Liver (tissue), 9 donors: Measurements from ENCODE around the gene MRPL21. TPM values are rescaled to one million over a fixed set of nuclear protein-coding genes. Genes with fewer than 3 reads are reported as not detected.

Source experiments
- DNase-seq: peaks from one replicate; pipeline ENCODE4 v3.0.0-alpha.2; 2017; ENCODE audit warnings: low spot score
- H3K27ac ChIP-seq, 2 donors: one replicate each; pipeline ENCODE4 v1.7.0; 2013; ENCODE audit warnings: inconsistent platforms in 2 of 2, low read length in 2 of 2, control low read depth in 1 of 2, low read depth in 1 of 2, mild to moderate bottlenecking in 1 of 2
- H3K27me3 ChIP-seq, 4 donors: one replicate each; pipeline versions ENCODE4 v1.6.1 to v1.7.0; 2013; ENCODE audit warnings: low read length in 3 of 4, inconsistent platforms in 1 of 4, mild to moderate bottlenecking in 1 of 4, moderate library complexity in 1 of 4; ENCODE audit not compliant: control insufficient read depth in 4 of 4, insufficient read depth in 4 of 4
- H3K36me3 ChIP-seq, 4 donors: one replicate each; pipeline versions ENCODE4 v1.6.1 to v1.7.0; 2013; ENCODE audit warnings: low read length in 3 of 4, mild to moderate bottlenecking in 3 of 4, low read depth in 1 of 4, moderate library complexity in 1 of 4; ENCODE audit not compliant: control insufficient read depth in 4 of 4, insufficient read depth in 3 of 4
- H3K4me1 ChIP-seq, 4 donors: one replicate each; pipeline versions ENCODE4 v1.6.1 to v1.7.0; 2013; ENCODE audit warnings: low read length in 3 of 4, mild to moderate bottlenecking in 3 of 4, moderate library complexity in 1 of 4; ENCODE audit not compliant: control insufficient read depth in 4 of 4, insufficient read depth in 4 of 4
- H3K4me3 ChIP-seq, 3 donors: one replicate each; pipeline versions ENCODE4 v1.6.1 to v1.7.0; 2013; ENCODE audit warnings: low read length in 3 of 3, control low read depth in 1 of 3, low read depth in 1 of 3, mild to moderate bottlenecking in 1 of 3
- H3K9ac ChIP-seq, 2 donors: one replicate each; pipeline ENCODE4 v1.7.0; 2013; ENCODE audit warnings: low read length in 2 of 2, mild to moderate bottlenecking in 2 of 2, moderate library complexity in 2 of 2, control low read depth in 1 of 2, low read depth in 1 of 2
- H3K9me3 ChIP-seq, 4 donors: one replicate each; pipeline versions ENCODE4 v1.6.1 to v1.7.0; 2013; ENCODE audit warnings: low read length in 3 of 4; ENCODE audit not compliant: control insufficient read depth in 4 of 4
- EGR1 ChIP-seq, 2 donors: IDR thresholded peaks; 2 replicates each; pipeline ENCODE4 v1.6.1; 2016 to 2018; ENCODE audit warnings: antibody characterized with exemption in 2 of 2, low read depth in 2 of 2
- FOXA1 ChIP-seq: IDR thresholded peaks from 2 replicates; pipeline ENCODE4 v1.6.1; 2016; ENCODE audit warnings: antibody characterized with exemption
- FOXA2 ChIP-seq: IDR thresholded peaks from 2 replicates; pipeline ENCODE4 v1.6.1; 2016; ENCODE audit warnings: antibody characterized with exemption
- GABPA ChIP-seq, 2 donors: IDR thresholded peaks in 1 of 2; conservative IDR thresholded peaks in 1 of 2; 2 replicates each; pipeline ENCODE4 v1.6.1; 2016; ENCODE audit warnings: antibody characterized with exemption in 2 of 2, mild to moderate bottlenecking in 1 of 2, moderate library complexity in 1 of 2
- HNF4A ChIP-seq, 2 donors: conservative IDR thresholded peaks; 2 replicates each; pipeline ENCODE4 v1.6.1; 2016; ENCODE audit warnings: antibody characterized with exemption in 2 of 2, mild to moderate bottlenecking in 2 of 2
- HNF4G ChIP-seq: IDR thresholded peaks from 2 replicates; pipeline ENCODE4 v1.6.1; 2016; ENCODE audit warnings: antibody characterized with exemption
- JUND ChIP-seq, 2 donors: IDR thresholded peaks; 2 replicates each; pipeline ENCODE4 v1.6.1; 2016; ENCODE audit warnings: antibody characterized with exemption in 2 of 2
- NR2F2 ChIP-seq: IDR thresholded peaks from 2 replicates; pipeline ENCODE4 v1.6.1; 2016; ENCODE audit warnings: antibody characterized with exemption
- RAD21 ChIP-seq, 2 donors: IDR thresholded peaks; 2 replicates each; pipeline ENCODE4 v1.6.1; 2016; ENCODE audit warnings: antibody characterized with exemption in 2 of 2, mild to moderate bottlenecking in 2 of 2
- RXRA ChIP-seq, 2 donors: IDR thresholded peaks; 2 replicates each; pipeline ENCODE4 v1.6.1; 2017 to 2018; ENCODE audit warnings: antibody characterized with exemption in 2 of 2, mild to moderate bottlenecking in 1 of 2
- SP1 ChIP-seq: IDR thresholded peaks from 2 replicates; pipeline ENCODE4 v1.6.1; 2018; ENCODE audit warnings: antibody characterized with exemption, mild to moderate bottlenecking
- TAF1 ChIP-seq: conservative IDR thresholded peaks from 2 replicates; pipeline ENCODE4 v1.6.1; 2016; ENCODE audit warnings: antibody characterized with exemption, mild to moderate bottlenecking
- YY1 ChIP-seq: IDR thresholded peaks from 2 replicates; pipeline ENCODE4 v1.6.1; 2016; ENCODE audit warnings: antibody characterized with exemption, mild to moderate bottlenecking
- WGBS: extraction: QIAGEN DNeasy Blood & Tissue Kit; methylation state at CpG from one replicate; pipeline ENCODE4 v1.1.7; 2013; 5-methylcytosine and 5-hydroxymethylcytosine counted together
- polyA plus RNA-seq, 2 donors: library from polyadenylated mRNA; stranded (reverse) in 1 of 2; unstranded in 1 of 2; fragments of 200-250 nt in 1 of 2; fragments of >200 nt in 1 of 2; fragmentation: Nextera tagmentation in 1 of 2; extraction: Ambion mirVana in 1 of 2; gene quantifications; one replicate each; pipeline versions ENCODE4 v1.2.1 to v1.2.3, GENCODE V29; 2013 to 2015
- total RNA-seq, 2 donors: library from RNA; depleted of rRNA; stranded (reverse); fragments of >200 nt; gene quantifications; one replicate each; pipeline ENCODE4 v1.2.3, GENCODE V29; 2014
- TF ChIP-seq, protein P1 (sequence below): IDR thresholded peaks from 2 replicates; pipeline ENCODE4 v1.6.1; 2016; ENCODE audit warnings: antibody characterized with exemption
- TF ChIP-seq, protein P2 (sequence below): IDR thresholded peaks from 2 replicates; pipeline ENCODE4 v1.6.1; 2016; ENCODE audit warnings: antibody characterized with exemption
- TF ChIP-seq, protein P3 (sequence below): fragments of 150-350 bp; IDR thresholded peaks from 2 replicates; pipeline ENCODE4 v1.5.1; 2017; ENCODE audit warnings: improper control_type of control experiment, low read depth, low read length; ENCODE audit not compliant: missing input control
- TF ChIP-seq, protein P4 (sequence below): IDR thresholded peaks from 2 replicates; pipeline ENCODE4 v1.6.1; 2016; ENCODE audit warnings: antibody characterized with exemption
- TF ChIP-seq, protein P5 (sequence below): IDR thresholded peaks from 2 replicates; pipeline ENCODE4 v1.6.1; 2016; ENCODE audit warnings: antibody characterized with exemption, mild to moderate bottlenecking
- donor health status: healthy.
- donor health status: healthy.
- donor health status: healthy.
- donor health status: healthy.
- donor health status: healthy.

Gene MRPL21
- total and polyA plus RNA-seq, 4 donors, result 22.3 to 76.8 (median 35.4) TPM

DNA sequence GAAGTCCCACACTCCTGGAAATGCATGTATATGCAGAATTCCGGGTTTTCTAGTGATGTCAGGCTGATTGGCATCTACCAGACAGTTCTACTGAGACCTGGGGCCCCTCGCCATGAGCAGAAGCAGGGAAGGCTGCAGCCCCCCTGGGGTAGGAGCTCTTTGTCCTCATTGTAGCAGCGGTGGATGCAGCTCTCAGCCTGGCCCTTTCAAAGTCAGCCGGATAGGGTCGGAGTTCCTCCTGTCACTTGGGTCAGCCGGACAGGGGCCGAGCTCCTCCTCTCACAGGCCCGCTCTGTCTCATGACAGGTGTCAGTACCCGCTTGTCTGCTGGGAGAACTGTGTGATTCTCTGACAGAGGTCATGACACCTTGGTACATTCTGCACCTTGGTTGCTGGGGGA, 47.1 kb upstream of the MRPL21 start:
- DNase-seq, result no peak

DNA sequence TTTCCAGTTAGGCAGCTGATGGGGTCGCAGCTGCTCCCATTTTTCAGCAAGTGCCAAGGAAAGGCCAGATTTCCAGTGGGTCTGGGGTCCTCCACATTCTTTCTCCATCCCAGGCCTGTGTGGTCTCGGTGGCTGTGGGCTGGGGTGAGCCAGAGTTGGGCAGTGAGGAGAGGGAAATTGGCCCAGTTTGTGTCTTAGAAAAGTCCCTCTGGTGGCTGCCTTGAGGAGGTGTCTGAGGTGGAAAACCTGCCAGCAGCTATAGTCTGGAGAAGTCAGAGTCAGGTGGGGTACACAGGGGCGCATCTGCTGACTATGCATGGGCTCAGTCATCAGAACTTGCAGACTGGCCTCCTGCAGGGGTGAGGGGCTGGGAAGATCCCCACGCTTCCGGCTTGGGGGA, 46.6 kb upstream of the MRPL21 start:
- H3K9me3 ChIP-seq, result no peaks in the 10 kb centered on the region
- WGBS, result 85% methylated on average over 5 of the region's 5 CpGs
- no peak for TF ChIP-seq SP1
- TF ChIP-seq, protein P1, sequence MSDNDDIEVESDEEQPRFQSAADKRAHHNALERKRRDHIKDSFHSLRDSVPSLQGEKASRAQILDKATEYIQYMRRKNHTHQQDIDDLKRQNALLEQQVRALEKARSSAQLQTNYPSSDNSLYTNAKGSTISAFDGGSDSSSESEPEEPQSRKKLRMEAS, result no peak
- no peak for TF ChIP-seq EGR1 (IDR thresholded peaks at IDR 0.05; ENCODE audit: low read depth in 2 of 2)
- TF ChIP-seq YY1, result no peak
- no peak for TF ChIP-seq JUND (IDR thresholded peaks at IDR 0.05)
- TF ChIP-seq GABPA (IDR thresholded peaks at IDR 0.05 in 1 of 2, conservative IDR thresholded peaks at IDR 0.05 in 1 of 2), result no peak
- TF ChIP-seq HNF4G, result no peak
- no peak for TF ChIP-seq NR2F2
- TF ChIP-seq, protein P2, sequence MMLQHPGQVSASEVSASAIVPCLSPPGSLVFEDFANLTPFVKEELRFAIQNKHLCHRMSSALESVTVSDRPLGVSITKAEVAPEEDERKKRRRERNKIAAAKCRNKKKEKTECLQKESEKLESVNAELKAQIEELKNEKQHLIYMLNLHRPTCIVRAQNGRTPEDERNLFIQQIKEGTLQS, result no peak
- TF ChIP-seq, protein P3, sequence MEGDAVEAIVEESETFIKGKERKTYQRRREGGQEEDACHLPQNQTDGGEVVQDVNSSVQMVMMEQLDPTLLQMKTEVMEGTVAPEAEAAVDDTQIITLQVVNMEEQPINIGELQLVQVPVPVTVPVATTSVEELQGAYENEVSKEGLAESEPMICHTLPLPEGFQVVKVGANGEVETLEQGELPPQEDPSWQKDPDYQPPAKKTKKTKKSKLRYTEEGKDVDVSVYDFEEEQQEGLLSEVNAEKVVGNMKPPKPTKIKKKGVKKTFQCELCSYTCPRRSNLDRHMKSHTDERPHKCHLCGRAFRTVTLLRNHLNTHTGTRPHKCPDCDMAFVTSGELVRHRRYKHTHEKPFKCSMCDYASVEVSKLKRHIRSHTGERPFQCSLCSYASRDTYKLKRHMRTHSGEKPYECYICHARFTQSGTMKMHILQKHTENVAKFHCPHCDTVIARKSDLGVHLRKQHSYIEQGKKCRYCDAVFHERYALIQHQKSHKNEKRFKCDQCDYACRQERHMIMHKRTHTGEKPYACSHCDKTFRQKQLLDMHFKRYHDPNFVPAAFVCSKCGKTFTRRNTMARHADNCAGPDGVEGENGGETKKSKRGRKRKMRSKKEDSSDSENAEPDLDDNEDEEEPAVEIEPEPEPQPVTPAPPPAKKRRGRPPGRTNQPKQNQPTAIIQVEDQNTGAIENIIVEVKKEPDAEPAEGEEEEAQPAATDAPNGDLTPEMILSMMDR, result peak; percentile 7
- TF ChIP-seq RXRA (IDR thresholded peaks at IDR 0.05), result no peak
- TF ChIP-seq FOXA1, result no peak

More for the DNA sequence above, 47.1 kb upstream of the MRPL21 start:
- H3K9ac ChIP-seq, result no peak overlapping the region
- H3K4me3 ChIP-seq, result no peak overlapping the region
- no peak for TF ChIP-seq TAF1
- TF ChIP-seq FOXA2, result no peak
- TF ChIP-seq, protein P4, sequence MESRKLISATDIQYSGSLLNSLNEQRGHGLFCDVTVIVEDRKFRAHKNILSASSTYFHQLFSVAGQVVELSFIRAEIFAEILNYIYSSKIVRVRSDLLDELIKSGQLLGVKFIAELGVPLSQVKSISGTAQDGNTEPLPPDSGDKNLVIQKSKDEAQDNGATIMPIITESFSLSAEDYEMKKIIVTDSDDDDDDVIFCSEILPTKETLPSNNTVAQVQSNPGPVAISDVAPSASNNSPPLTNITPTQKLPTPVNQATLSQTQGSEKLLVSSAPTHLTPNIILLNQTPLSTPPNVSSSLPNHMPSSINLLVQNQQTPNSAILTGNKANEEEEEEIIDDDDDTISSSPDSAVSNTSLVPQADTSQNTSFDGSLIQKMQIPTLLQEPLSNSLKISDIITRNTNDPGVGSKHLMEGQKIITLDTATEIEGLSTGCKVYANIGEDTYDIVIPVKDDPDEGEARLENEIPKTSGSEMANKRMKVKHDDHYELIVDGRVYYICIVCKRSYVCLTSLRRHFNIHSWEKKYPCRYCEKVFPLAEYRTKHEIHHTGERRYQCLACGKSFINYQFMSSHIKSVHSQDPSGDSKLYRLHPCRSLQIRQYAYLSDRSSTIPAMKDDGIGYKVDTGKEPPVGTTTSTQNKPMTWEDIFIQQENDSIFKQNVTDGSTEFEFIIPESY, result no peak
- TF ChIP-seq NR2F2, result no peak
- no peak for TF ChIP-seq JUND (IDR thresholded peaks at IDR 0.05)
- TF ChIP-seq RAD21 (IDR thresholded peaks at IDR 0.05), result no peak
- TF ChIP-seq RXRA (IDR thresholded peaks at IDR 0.05), result no peak
- TF ChIP-seq SP1, result no peak
- TF ChIP-seq, protein P2, result no peak
- TF ChIP-seq HNF4G, result no peak
- TF ChIP-seq HNF4A (conservative IDR thresholded peaks at IDR 0.05), result no peak
- TF ChIP-seq, protein P3, result no peak
- TF ChIP-seq EGR1 (IDR thresholded peaks at IDR 0.05; ENCODE audit: low read depth in 2 of 2), result no peak
- TF ChIP-seq GABPA (IDR thresholded peaks at IDR 0.05 in 1 of 2, conservative IDR thresholded peaks at IDR 0.05 in 1 of 2), result no peak
- TF ChIP-seq, protein P5, sequence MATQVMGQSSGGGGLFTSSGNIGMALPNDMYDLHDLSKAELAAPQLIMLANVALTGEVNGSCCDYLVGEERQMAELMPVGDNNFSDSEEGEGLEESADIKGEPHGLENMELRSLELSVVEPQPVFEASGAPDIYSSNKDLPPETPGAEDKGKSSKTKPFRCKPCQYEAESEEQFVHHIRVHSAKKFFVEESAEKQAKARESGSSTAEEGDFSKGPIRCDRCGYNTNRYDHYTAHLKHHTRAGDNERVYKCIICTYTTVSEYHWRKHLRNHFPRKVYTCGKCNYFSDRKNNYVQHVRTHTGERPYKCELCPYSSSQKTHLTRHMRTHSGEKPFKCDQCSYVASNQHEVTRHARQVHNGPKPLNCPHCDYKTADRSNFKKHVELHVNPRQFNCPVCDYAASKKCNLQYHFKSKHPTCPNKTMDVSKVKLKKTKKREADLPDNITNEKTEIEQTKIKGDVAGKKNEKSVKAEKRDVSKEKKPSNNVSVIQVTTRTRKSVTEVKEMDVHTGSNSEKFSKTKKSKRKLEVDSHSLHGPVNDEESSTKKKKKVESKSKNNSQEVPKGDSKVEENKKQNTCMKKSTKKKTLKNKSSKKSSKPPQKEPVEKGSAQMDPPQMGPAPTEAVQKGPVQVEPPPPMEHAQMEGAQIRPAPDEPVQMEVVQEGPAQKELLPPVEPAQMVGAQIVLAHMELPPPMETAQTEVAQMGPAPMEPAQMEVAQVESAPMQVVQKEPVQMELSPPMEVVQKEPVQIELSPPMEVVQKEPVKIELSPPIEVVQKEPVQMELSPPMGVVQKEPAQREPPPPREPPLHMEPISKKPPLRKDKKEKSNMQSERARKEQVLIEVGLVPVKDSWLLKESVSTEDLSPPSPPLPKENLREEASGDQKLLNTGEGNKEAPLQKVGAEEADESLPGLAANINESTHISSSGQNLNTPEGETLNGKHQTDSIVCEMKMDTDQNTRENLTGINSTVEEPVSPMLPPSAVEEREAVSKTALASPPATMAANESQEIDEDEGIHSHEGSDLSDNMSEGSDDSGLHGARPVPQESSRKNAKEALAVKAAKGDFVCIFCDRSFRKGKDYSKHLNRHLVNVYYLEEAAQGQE, result no peak
- no peak for TF ChIP-seq FOXA1
- TF ChIP-seq YY1, result no peak
- WGBS, result 90% methylated on average over 9 of the region's 9 CpGs
- H3K4me1 ChIP-seq, result no peaks in the 10 kb centered on the region
- H3K36me3 ChIP-seq, result no peaks in the 10 kb centered on the region
- H3K9me3 ChIP-seq, result no peaks in the 10 kb centered on the region
- no peaks in the 10 kb centered on the region for H3K27me3 ChIP-seq
- H3K27ac ChIP-seq, result no peak overlapping the region

More for the DNA sequence above, 46.6 kb upstream of the MRPL21 start:
- Histone ChIP-seq H3K9ac (no peak overlapping the region), H3K36me3 (no peaks in the 10 kb centered on the region), H3K4me1 (no peaks in the 10 kb centered on the region), H3K27me3 (no peaks in the 10 kb centered on the region), H3K27ac (no peak overlapping the region), H3K4me3 (no peak overlapping the region)
- no peak for DNase-seq
